Measurements from ENCODE around the gene SORCS1.

DNA sequence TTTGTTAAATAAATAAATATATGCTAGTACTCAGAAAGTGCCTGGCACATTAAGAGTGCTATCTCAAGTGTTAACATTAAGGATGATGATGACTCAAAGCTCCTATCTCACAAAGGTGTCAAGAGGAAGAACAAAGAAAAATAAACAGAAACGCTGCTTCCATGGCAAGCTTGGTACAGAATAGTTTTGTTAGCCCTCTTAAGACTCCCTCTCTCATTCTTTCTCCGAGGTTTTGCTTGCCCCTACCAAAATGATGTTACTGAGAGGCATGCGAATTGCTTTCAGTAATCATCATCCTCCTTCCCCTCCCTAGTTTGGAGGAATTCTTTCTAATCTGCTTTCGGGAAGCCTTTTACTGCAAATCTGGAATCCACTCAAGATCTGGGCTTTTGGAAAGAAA is 96.7 kb downstream of the SORCS1 start:
- TF ChIP-seq CTCF (IDR thresholded peaks at IDR 0.05) (no peak), POLR2A (IDR thresholded peaks at IDR 0.05) (no peak)
